Endodermal cell (in vitro differentiated cells): ENCODE measurements around the gene DNM3. TPM values are rescaled to one million over a fixed set of nuclear protein-coding genes. Genes with fewer than 3 reads are reported as not detected.

Experiments
- DNase-seq: peaks from one replicate; pipeline ENCODE4 v3.0.0-alpha.2; 2017
- H3K27ac ChIP-seq: 2 replicates; pipeline ENCODE4 v1.5.1; 2013; ENCODE audit warnings: mild to moderate bottlenecking, low read depth, low read length, moderate library complexity
- H3K27me3 ChIP-seq: 2 replicates; pipeline ENCODE4 v1.6.1; 2013; ENCODE audit warnings: mild to moderate bottlenecking, low read length, moderate library complexity; ENCODE audit not compliant: insufficient read depth, control insufficient read depth, poor library complexity, severe bottlenecking
- H3K36me3 ChIP-seq: 2 replicates; pipeline ENCODE4 v1.7.0; 2013; ENCODE audit warnings: mild to moderate bottlenecking, low read length, moderate library complexity; ENCODE audit not compliant: control insufficient read depth, insufficient read depth
- H3K4me1 ChIP-seq: one replicate; pipeline ENCODE4 v1.7.0; 2013; ENCODE audit warnings: low read length; ENCODE audit not compliant: control insufficient read depth, insufficient read depth
- H3K4me3 ChIP-seq: 2 replicates; pipeline ENCODE4 v1.5.1; 2013; ENCODE audit warnings: mild to moderate bottlenecking, low read length, moderate library complexity
- H3K9ac ChIP-seq: 2 replicates; pipeline ENCODE4 v1.6.1; 2013; ENCODE audit warnings: mild to moderate bottlenecking, low read length, moderate library complexity; ENCODE audit not compliant: poor library complexity, severe bottlenecking; ENCODE audit errors: extremely low read depth
- H3K9me3 ChIP-seq: 2 replicates; pipeline ENCODE4 v1.6.1; 2013; ENCODE audit warnings: mild to moderate bottlenecking, low read length, moderate library complexity; ENCODE audit not compliant: control insufficient read depth
- H3K27ac Mint-ChIP-seq: 2 replicates; pipeline ENCODE4 v1.8.0; 2020; ENCODE audit warnings: mixed read lengths
- H3K27me3 Mint-ChIP-seq: 2 replicates; pipeline ENCODE4 v1.8.0; 2021; ENCODE audit warnings: mild to moderate bottlenecking, mixed read lengths; ENCODE audit not compliant: insufficient read depth
- H3K36me3 Mint-ChIP-seq: 2 replicates; pipeline ENCODE4 v1.8.0; 2020; ENCODE audit warnings: low read depth, mixed read lengths
- H3K4me1 Mint-ChIP-seq: 2 replicates; pipeline ENCODE4 v1.8.0; 2020; ENCODE audit warnings: mixed read lengths
- H3K4me3 Mint-ChIP-seq: 2 replicates; pipeline ENCODE4 v1.8.0; 2020; ENCODE audit warnings: mild to moderate bottlenecking, moderate library complexity, mixed read lengths
- H3K9me3 Mint-ChIP-seq: 2 replicates; pipeline ENCODE4 v1.8.0; 2020; ENCODE audit warnings: mild to moderate bottlenecking, mixed read lengths
- WGBS, 2 experiments: methylation state at CpG; one replicate each; pipeline versions ENCODE4 v1.1.5 to v1.1.7; 2013; ENCODE audit warnings: missing lambda C conversion rate in 2 of 2, mixed read lengths in 1 of 2; ENCODE audit not compliant: insufficient coverage in 1 of 2, insufficient read length in 1 of 2; 5-methylcytosine and 5-hydroxymethylcytosine counted together
- total RNA-seq, 2 donors: library from RNA; stranded (reverse); fragmentation: NEBNext Ultra II Directional in 1 of 2; extraction: Animal tissue kit (Norgen Biotek cat#: 25700) in 1 of 2; gene quantifications; 2 replicates in 1 of 2; 3 replicates in 1 of 2; pipeline ENCODE4 v1.2.1, GENCODE V29; 2021
- TF ChIP-seq, protein P1 (sequence below): fragments of 200-600 bp; sonication (generic); conservative IDR thresholded peaks from 2 replicates; pipeline ENCODE4 v1.5.0; 2021; ENCODE audit warnings: antibody characterized with exemption, mild to moderate bottlenecking

DNM3 gene
- total RNA-seq, 2 donors from 2014 or later, result 0.53 to 1.8 TPM

DNA sequence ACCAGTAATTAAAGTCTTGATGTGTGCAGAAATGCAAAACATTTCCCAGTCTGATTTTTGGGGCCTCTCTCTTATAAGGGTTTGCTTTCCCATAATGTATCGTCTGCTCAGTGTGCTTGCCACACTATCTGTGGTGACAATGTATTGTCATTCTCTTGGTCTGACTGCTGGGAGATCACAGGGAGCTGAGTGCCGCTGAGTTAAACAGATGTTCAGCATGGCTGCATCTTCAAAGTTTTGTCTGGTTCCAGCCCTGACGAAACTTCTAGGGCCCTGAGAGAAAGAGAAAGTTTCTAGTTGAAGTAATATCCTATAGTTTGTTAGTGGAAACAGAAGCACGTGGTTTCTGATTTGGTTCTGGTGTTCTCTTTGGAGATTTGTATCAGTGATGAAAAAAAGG is 42.6 kb downstream of the DNM3 start:
- H3K4me1 Mint-ChIP-seq, result no peaks in the 10 kb centered on the region
- H3K4me1 ChIP-seq, result no peaks in the 10 kb centered on the region
- no peak overlapping the region for H3K27ac ChIP-seq
- no peaks in the 10 kb centered on the region for H3K9me3 Mint-ChIP-seq
- H3K27me3 ChIP-seq, result no peaks in the 10 kb centered on the region
- H3K36me3 ChIP-seq, result no peaks in the 10 kb centered on the region
- H3K4me3 ChIP-seq, result no peak overlapping the region
- TF ChIP-seq, protein P1, sequence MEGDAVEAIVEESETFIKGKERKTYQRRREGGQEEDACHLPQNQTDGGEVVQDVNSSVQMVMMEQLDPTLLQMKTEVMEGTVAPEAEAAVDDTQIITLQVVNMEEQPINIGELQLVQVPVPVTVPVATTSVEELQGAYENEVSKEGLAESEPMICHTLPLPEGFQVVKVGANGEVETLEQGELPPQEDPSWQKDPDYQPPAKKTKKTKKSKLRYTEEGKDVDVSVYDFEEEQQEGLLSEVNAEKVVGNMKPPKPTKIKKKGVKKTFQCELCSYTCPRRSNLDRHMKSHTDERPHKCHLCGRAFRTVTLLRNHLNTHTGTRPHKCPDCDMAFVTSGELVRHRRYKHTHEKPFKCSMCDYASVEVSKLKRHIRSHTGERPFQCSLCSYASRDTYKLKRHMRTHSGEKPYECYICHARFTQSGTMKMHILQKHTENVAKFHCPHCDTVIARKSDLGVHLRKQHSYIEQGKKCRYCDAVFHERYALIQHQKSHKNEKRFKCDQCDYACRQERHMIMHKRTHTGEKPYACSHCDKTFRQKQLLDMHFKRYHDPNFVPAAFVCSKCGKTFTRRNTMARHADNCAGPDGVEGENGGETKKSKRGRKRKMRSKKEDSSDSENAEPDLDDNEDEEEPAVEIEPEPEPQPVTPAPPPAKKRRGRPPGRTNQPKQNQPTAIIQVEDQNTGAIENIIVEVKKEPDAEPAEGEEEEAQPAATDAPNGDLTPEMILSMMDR, result no peak
- WGBS, 2 experiments, result 92 to 95% methylated on average over 3 to 4 of the region's 4 CpGs
- no peak overlapping the region for H3K9ac ChIP-seq
- no peaks in the 10 kb centered on the region for H3K36me3 Mint-ChIP-seq
- no peak overlapping the region for H3K4me3 Mint-ChIP-seq
- H3K9me3 ChIP-seq, result no peaks in the 10 kb centered on the region
- H3K27me3 Mint-ChIP-seq, result no peaks in the 10 kb centered on the region
- H3K27ac Mint-ChIP-seq, result no peak overlapping the region
- DNase-seq, result no peak

DNA sequence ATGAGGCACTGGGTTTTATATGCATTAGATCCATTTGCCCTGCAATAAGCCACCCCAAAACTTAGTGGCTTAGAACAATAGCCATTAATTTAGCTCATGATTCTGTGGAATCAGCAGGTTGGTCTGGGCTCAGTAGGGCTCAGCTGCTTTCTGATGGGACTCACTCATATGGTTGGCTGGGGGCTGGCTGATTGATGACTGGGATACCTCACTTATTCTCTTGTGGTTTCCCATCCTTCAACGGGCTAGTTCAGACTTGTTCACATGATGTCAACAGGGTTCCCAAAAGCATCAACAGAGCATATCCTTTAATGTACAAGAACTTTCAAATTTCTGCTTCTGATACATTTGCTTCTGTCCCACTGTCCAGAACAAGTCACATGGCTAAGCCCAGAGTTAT is 43.2 kb downstream of the DNM3 start:
- Histone ChIP-seq H3K36me3 (no peaks in the 10 kb centered on the region), H3K4me3 (no peak overlapping the region), H3K27ac (no peak overlapping the region), H3K9me3 (no peaks in the 10 kb centered on the region), H3K9ac (no peak overlapping the region), H3K4me1 (no peaks in the 10 kb centered on the region), H3K27me3 (no peaks in the 10 kb centered on the region)
- TF ChIP-seq, protein P1, result no peak
- no peaks in the 10 kb centered on the region for H3K4me1 Mint-ChIP-seq
- H3K9me3 Mint-ChIP-seq, result no peaks in the 10 kb centered on the region
- no peak for DNase-seq
- H3K27ac Mint-ChIP-seq, result no peak overlapping the region
- 91% methylated on average over 1 of the region's 1 CpG; no CpG with 5 or more reads in 1 of the 2 experiments for WGBS, 2 experiments
- H3K4me3 Mint-ChIP-seq, result no peak overlapping the region
- H3K36me3 Mint-ChIP-seq, result no peaks in the 10 kb centered on the region
- no peaks in the 10 kb centered on the region for H3K27me3 Mint-ChIP-seq

DNA sequence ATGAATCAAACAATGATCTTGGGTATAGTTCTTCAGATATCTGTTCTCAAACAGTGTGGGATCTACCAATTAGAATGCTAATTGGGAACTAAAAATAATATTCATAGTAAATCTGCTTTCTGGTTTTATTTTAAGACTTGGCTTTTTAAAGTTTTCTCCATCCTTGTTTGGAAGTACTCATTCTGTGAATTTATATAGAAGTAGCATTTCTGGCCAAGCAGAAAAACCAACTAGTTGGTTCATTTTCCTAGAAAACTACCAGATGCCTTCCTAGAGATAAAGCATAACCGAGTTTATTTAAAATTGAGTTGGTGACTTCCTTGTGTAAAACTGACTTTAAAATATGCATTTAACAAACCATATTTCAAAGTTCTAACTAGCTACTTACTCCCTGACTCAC is 48.8 kb downstream of the DNM3 start:
- DNase-seq, result no peak
- Histone ChIP-seq H3K4me3 (no peak overlapping the region), H3K9ac (no peak overlapping the region), H3K27me3 (no peaks in the 10 kb centered on the region), H3K36me3 (no peaks in the 10 kb centered on the region), H3K4me1 (no peaks in the 10 kb centered on the region), H3K27ac (no peak overlapping the region), H3K9me3 (no peaks in the 10 kb centered on the region)
- TF ChIP-seq, protein P1, result no peak
- Mint-ChIP-seq H3K27me3 (no peaks in the 10 kb centered on the region), H3K36me3 (no peaks in the 10 kb centered on the region), H3K4me1 (no peaks in the 10 kb centered on the region), H3K9me3 (peaks cover 10% of the 10 kb centered on the region), H3K27ac (no peak overlapping the region), H3K4me3 (no peak overlapping the region)
- WGBS, 2 experiments, result 88% methylated on average over 1 of the region's 1 CpG; no CpG with 5 or more reads in 1 of the 2 experiments
